Neural crest cell (in vitro differentiated cells): ENCODE results near the gene ABHD17C. TPM values are rescaled to one million over a fixed set of nuclear protein-coding genes. Genes with fewer than 3 reads are reported as not detected.

Experiments
- DNase-seq: peaks from one replicate; pipeline ENCODE4 v3.0.0; 2021; ENCODE audit warnings: low read depth, mixed read lengths, low spot score
- H3K27ac Mint-ChIP-seq: one replicate; pipeline ENCODE4 v1.8.0; 2021; ENCODE audit warnings: mild to moderate bottlenecking, mixed read lengths; ENCODE audit not compliant: unreplicated experiment
- H3K27me3 Mint-ChIP-seq: 2 replicates; pipeline ENCODE4 v1.8.0; 2021; ENCODE audit warnings: low read depth, mild to moderate bottlenecking, mixed read lengths
- H3K36me3 Mint-ChIP-seq: 2 replicates; pipeline ENCODE4 v1.8.0; 2021; ENCODE audit warnings: low read depth, mild to moderate bottlenecking, mixed read lengths
- H3K4me1 Mint-ChIP-seq: 2 replicates; pipeline ENCODE4 v1.8.0; 2021; ENCODE audit warnings: mixed read lengths
- H3K4me3 Mint-ChIP-seq: one replicate; pipeline ENCODE4 v1.8.0; 2021; ENCODE audit warnings: mild to moderate bottlenecking, mixed read lengths
- H3K9me3 Mint-ChIP-seq: 2 replicates; pipeline ENCODE4 v1.8.0; 2021; ENCODE audit warnings: mixed read lengths
- total RNA-seq: library from RNA; stranded (reverse); gene quantifications from 2 replicates; pipeline ENCODE4 v1.2.1, GENCODE V29; 2021
- TF ChIP-seq, protein P1 (sequence below): fragments of 200-600 bp; sonication (generic); conservative IDR thresholded peaks from 2 replicates; pipeline ENCODE4 v1.5.0; 2021; ENCODE audit warnings: antibody characterized with exemption, mild to moderate bottlenecking

The ABHD17C gene
- total RNA-seq, 1 donor from 2014 or later: 26.5 TPM

DNA sequence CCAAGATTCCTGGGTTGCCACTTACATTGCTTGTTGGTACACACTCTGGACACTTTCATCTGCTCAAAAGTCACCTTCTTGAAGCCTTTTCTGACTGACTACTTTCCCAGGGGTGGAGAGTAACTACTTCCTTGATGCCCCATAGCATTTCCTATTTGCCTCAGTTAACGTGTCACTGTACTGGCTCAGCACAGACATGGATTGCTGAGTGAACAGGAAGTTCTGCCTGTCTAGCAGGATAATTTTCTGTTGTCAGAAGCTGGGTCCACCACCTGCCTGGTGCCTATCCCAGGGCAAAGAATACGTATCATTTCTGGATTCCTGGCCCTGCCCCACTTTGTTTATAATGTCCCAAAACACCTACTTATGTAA, 15.3 kb upstream of the ABHD17C start:
- TF ChIP-seq, protein P1, sequence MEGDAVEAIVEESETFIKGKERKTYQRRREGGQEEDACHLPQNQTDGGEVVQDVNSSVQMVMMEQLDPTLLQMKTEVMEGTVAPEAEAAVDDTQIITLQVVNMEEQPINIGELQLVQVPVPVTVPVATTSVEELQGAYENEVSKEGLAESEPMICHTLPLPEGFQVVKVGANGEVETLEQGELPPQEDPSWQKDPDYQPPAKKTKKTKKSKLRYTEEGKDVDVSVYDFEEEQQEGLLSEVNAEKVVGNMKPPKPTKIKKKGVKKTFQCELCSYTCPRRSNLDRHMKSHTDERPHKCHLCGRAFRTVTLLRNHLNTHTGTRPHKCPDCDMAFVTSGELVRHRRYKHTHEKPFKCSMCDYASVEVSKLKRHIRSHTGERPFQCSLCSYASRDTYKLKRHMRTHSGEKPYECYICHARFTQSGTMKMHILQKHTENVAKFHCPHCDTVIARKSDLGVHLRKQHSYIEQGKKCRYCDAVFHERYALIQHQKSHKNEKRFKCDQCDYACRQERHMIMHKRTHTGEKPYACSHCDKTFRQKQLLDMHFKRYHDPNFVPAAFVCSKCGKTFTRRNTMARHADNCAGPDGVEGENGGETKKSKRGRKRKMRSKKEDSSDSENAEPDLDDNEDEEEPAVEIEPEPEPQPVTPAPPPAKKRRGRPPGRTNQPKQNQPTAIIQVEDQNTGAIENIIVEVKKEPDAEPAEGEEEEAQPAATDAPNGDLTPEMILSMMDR: no peak
- Mint-ChIP-seq H3K27ac (no peak overlapping the region), H3K36me3 (no peaks in the 10 kb centered on the region), H3K4me1 (no peaks in the 10 kb centered on the region), H3K4me3 (no peak overlapping the region), H3K9me3 (peaks cover 5% of the 10 kb centered on the region), H3K27me3 (peaks cover 14% of the 10 kb centered on the region)
- no peak for DNase-seq

DNA sequence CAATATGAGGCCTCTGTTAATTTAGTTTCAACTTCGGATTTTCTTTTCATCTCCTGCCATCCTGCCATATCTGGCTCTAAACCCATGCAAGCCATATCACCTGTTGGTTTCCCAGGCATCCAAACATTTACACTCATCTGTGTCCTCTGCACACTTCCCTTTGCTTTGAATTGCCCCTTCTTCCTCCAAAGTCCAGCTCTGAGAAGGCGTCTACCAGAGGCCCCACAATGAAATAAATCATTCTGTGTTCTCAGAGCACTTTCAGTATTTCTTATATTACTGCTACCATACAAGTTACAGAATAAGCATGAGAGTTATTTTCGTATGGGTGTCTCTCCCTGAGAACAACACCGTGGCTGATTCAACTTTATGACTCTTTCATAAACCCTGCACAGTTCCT, 12.9 kb upstream of the ABHD17C start:
- Mint-ChIP-seq H3K4me3 (no peak overlapping the region), H3K36me3 (no peaks in the 10 kb centered on the region), H3K4me1 (no peaks in the 10 kb centered on the region), H3K9me3 (peaks cover 5% of the 10 kb centered on the region), H3K27me3 (peaks cover 14% of the 10 kb centered on the region), H3K27ac (no peak overlapping the region)
- TF ChIP-seq, protein P1: no peak
- no peak for DNase-seq

DNA sequence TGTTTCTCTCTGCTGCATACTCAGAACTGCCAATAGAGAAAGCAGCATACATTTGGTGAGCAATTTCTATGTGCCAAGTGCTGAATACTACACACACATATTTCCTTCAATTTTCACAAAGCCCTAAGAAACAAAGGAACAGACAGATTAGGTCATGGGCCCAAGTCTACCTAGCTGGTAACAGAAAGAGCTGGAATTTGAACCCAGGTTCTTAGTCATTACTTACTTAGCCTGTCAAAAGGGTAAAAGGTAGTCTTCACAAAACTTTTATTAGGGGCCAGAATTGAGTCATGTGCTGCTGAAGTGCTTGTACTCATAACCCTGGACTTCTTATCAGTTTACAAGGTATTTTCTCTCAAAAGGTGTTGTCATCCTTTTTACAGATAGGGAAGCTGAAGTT, 10.4 kb upstream of the ABHD17C start:
- H3K27ac Mint-ChIP-seq: no peak overlapping the region
- no peaks in the 10 kb centered on the region for H3K4me1 Mint-ChIP-seq
- no peak overlapping the region for H3K4me3 Mint-ChIP-seq
- H3K27me3 Mint-ChIP-seq: peaks cover 12% of the 10 kb centered on the region
- no peaks in the 10 kb centered on the region for H3K36me3 Mint-ChIP-seq
- DNase-seq: no peak
- TF ChIP-seq, protein P1: no peak
- peaks cover 5% of the 10 kb centered on the region for H3K9me3 Mint-ChIP-seq

DNA sequence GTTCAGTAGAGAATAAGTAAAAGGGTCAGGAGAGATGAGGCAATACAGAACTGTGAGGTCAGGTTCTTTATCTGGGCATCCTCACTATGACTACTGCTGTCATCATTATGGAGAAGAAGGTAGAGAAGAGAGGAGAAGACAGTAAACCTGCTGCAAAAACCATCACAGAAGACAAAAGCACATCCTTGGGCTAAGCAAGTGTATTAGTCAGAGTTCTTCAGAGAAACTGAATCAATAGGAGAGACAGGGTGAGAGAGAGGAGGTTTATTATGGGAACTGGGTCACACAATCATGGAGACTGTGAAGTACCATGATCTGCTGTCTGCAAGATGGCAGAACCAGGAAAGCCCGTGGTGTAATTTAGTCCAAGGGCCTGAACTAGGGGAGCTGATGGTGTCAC, 9.5 kb upstream of the ABHD17C start:
- H3K4me1 Mint-ChIP-seq: no peaks in the 10 kb centered on the region
- H3K4me3 Mint-ChIP-seq: no peak overlapping the region
- H3K9me3 Mint-ChIP-seq: peaks cover 5% of the 10 kb centered on the region
- no peak for DNase-seq
- no peak overlapping the region for H3K27ac Mint-ChIP-seq
- peaks cover 10% of the 10 kb centered on the region for H3K27me3 Mint-ChIP-seq
- H3K36me3 Mint-ChIP-seq: no peaks in the 10 kb centered on the region
- TF ChIP-seq, protein P1: no peak

DNA sequence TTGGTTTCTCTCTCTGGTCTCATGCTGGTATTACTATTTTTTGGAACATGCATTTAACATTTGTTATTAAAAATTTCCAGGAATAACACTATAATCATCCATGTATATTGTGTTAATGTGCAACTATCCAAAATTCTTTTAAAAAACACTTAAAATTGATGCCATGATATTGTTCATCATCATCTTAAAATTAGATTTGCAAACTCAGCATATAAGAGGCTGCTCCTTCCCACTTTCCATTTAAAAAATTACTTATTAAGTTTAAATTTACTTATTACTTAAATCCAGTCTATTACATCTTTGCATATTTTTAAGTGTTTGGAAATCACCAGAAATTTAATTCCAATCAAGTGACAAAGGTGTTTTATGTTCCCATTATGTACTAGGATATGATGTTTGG, 5.8 kb upstream of the ABHD17C start:
- Mint-ChIP-seq H3K4me3 (no peak overlapping the region), H3K36me3 (no peaks in the 10 kb centered on the region), H3K27me3 (no peaks in the 10 kb centered on the region), H3K4me1 (peaks cover 5% of the 10 kb centered on the region), H3K27ac (no peak overlapping the region), H3K9me3 (no peaks in the 10 kb centered on the region)
- TF ChIP-seq, protein P1: no peak
- no peak for DNase-seq

DNA sequence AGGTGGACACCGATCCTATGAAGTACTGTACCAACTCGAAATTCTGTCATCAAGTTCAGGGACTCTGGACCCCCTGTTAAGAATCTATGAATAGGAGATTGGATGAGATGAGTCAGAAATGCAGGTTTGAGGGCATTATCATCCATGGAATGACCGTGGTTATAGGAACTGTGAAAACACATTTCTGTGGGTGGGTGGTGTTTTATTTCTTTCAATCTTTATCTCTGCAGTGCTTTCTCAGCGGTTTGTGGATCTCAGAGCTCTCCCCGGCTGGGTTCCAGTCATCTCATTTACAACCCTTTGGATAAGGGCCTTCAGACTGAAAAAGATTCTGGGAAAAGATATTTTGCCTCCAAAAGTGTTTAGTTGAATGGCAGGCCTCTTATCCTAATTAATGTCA, 5.4 kb upstream of the ABHD17C start:
- DNase-seq: no peak
- H3K9me3 Mint-ChIP-seq: no peaks in the 10 kb centered on the region
- no peaks in the 10 kb centered on the region for H3K27me3 Mint-ChIP-seq
- peaks cover 8% of the 10 kb centered on the region for H3K4me1 Mint-ChIP-seq
- H3K4me3 Mint-ChIP-seq: no peak overlapping the region
- H3K36me3 Mint-ChIP-seq: no peaks in the 10 kb centered on the region
- no peak overlapping the region for H3K27ac Mint-ChIP-seq
- TF ChIP-seq, protein P1: no peak
